CD4-positive, alpha-beta T cell (primary cell): ENCODE measurements around the gene GALNT2. TPM values are rescaled to one million over a fixed set of nuclear protein-coding genes. Genes with fewer than 3 reads are reported as not detected.

Experiments used
- ATAC-seq: fragments of 200-7000 bp; cut with Tn5 transposase; one replicate; pipeline ENCODE4 v1.10.0; 2022; ENCODE audit warnings: mild to moderate bottlenecking; ENCODE audit not compliant: poor library complexity
- CTCF ChIA-PET: fragments of 350-600 bp; sonication (Branson Sonifier 250); formaldehyde crosslinking; loops from one replicate; lab custom pipeline; 2021; ENCODE audit warnings: antibody characterized with exemption, inconsistent platforms; lab: Charles Lee
- POLR2A ChIA-PET: fragments of 350-600 bp; sonication (Branson Sonifier 250); formaldehyde crosslinking; loops from one replicate; lab custom pipeline; 2021; ENCODE audit warnings: antibody characterized with exemption, inconsistent platforms; lab: Charles Lee
- DNase-seq, 14 experiments: peaks; one replicate each; pipeline ENCODE4 v3.0.0-alpha.2; 2013 to 2020; ENCODE audit warnings: mixed read lengths in 2 of 14
- H3K27ac ChIP-seq, 2 donors: one replicate each; pipeline versions ENCODE4 v1.5.1 to v1.7.0; 2013; ENCODE audit warnings: low read length in 2 of 2, low read depth in 1 of 2, mild to moderate bottlenecking in 1 of 2
- H3K27me3 ChIP-seq, 2 experiments: 1 replicate in 1 of 2; 2 replicates in 1 of 2; pipeline versions ENCODE4 v1.6.1 to v1.7.0; 2013; ENCODE audit warnings: low read length in 2 of 2, control low read depth in 1 of 2, mild to moderate bottlenecking in 1 of 2, moderate library complexity in 1 of 2; ENCODE audit not compliant: insufficient read depth in 2 of 2, control insufficient read depth in 1 of 2
- H3K36me3 ChIP-seq: one replicate; pipeline ENCODE4 v1.6.1; 2013; ENCODE audit warnings: low read length, control low read depth; ENCODE audit not compliant: insufficient read depth
- H3K4me1 ChIP-seq: one replicate; pipeline ENCODE4 v1.6.1; 2013; ENCODE audit warnings: low read length, control low read depth; ENCODE audit not compliant: insufficient read depth
- H3K4me3 ChIP-seq: one replicate; pipeline ENCODE4 v1.5.1; 2013; ENCODE audit warnings: mild to moderate bottlenecking, low read length, moderate library complexity
- H3K9me3 ChIP-seq, 2 experiments: 1 replicate in 1 of 2; 2 replicates in 1 of 2; pipeline versions ENCODE4 v1.6.1 to v1.7.0; 2013; ENCODE audit warnings: low read length in 2 of 2, mild to moderate bottlenecking in 2 of 2, control low read depth in 1 of 2, moderate library complexity in 1 of 2; ENCODE audit not compliant: control insufficient read depth in 1 of 2, insufficient read depth in 1 of 2
- H3K27ac Mint-ChIP-seq: one replicate; pipeline ENCODE4 v1.8.0; 2020; ENCODE audit warnings: mixed read lengths
- H3K27me3 Mint-ChIP-seq: one replicate; pipeline ENCODE4 v1.8.0; 2021; ENCODE audit warnings: mixed read lengths
- H3K36me3 Mint-ChIP-seq: one replicate; pipeline ENCODE4 v1.8.0; 2021; ENCODE audit warnings: low read depth, mixed read lengths
- H3K4me1 Mint-ChIP-seq: one replicate; pipeline ENCODE4 v1.8.0; 2021; ENCODE audit warnings: low read depth, mixed read lengths
- H3K4me3 Mint-ChIP-seq: one replicate; pipeline ENCODE4 v1.8.0; 2020; ENCODE audit warnings: mild to moderate bottlenecking, mixed read lengths
- H3K9me3 Mint-ChIP-seq: one replicate; pipeline ENCODE4 v1.8.0; 2020; ENCODE audit warnings: mixed read lengths
- CTCF ChIP-seq: fragments of 200-600 bp; IDR thresholded peaks from one replicate; pipeline ENCODE4 v1.8.0; 2022; ENCODE audit warnings: antibody characterized with exemption, mild to moderate bottlenecking
- intact Hi-C, 2 experiments: fragments of 100-400 bp; cut with DNase I in 1 of 2; cut with micrococcal nuclease in 1 of 2; formaldehyde crosslinking; loops; one replicate each; pipeline versions ENCODE4 v1.15.1 to v1.9.0; 2023 to 2025; cut with DNase I, micrococcal nuclease
- total RNA-seq, 174 experiments: library from RNA in 2 of 174; stranded (reverse) in 2 of 174; gene quantifications; one replicate each; pipeline ENCODE4 v1.2.3 and lab custom pipeline; 2021 to 2026

Gene GALNT2
- total RNA-seq, 2 experiments from 2014 or later, result 11.0 to 11.4 TPM

GRCh38 chr1:230105245-230105753 is 38.3 kb downstream of the GALNT2 start:
- Mint-ChIP-seq H3K4me3 (no peak overlapping the region), H3K36me3 (no peaks in the 10 kb centered on the region), H3K27me3 (no peaks in the 10 kb centered on the region), H3K9me3 (no peaks in the 10 kb centered on the region), H3K4me1 (peaks cover 91% of the 10 kb centered on the region), H3K27ac (no peak overlapping the region)
- intact Hi-C loops, result loop anchor here in 1 of 2 experiments (5.0 kb wide), 1 partner anchor 443 kb away; no protein-coding TSS in a partner anchor
- ChIA-PET CTCF (no interaction called here), POLR2A (no interaction called here)
- Histone ChIP-seq H3K4me1 (peaks cover 48% of the 10 kb centered on the region), H3K27me3 (no peaks in the 10 kb centered on the region), H3K4me3 (no peak overlapping the region), H3K27ac (no peak overlapping the region), H3K36me3 (no peaks in the 10 kb centered on the region), H3K9me3 (no peaks in the 10 kb centered on the region)
- DNase-seq, result no peak
- TF ChIP-seq CTCF, result no peak
- no peak for ATAC-seq

GRCh38 chr1:230105754-230106625 is 39.0 kb downstream of the GALNT2 start:
- DNase-seq, result peak in 1 of 14 experiments; percentile 23
- Histone ChIP-seq H3K4me3 (no peak overlapping the region), H3K4me1 (peaks cover 49% of the 10 kb centered on the region), H3K36me3 (no peaks in the 10 kb centered on the region), H3K27me3 (no peaks in the 10 kb centered on the region), H3K9me3 (no peaks in the 10 kb centered on the region), H3K27ac (no peak overlapping the region)
- no peak overlapping the region for H3K4me3 Mint-ChIP-seq
- TF ChIP-seq CTCF, result no peak
- no peaks in the 10 kb centered on the region for H3K27me3 Mint-ChIP-seq
- H3K27ac Mint-ChIP-seq, result no peak overlapping the region
- no peak for ATAC-seq
- H3K9me3 Mint-ChIP-seq, result no peaks in the 10 kb centered on the region
- H3K36me3 Mint-ChIP-seq, result no peaks in the 10 kb centered on the region
- intact Hi-C loops, result loop anchor here in 1 of 2 experiments (5.0 kb wide), 1 partner anchor 444 kb away; no protein-coding TSS in a partner anchor
- ChIA-PET POLR2A (no interaction called here), CTCF (no interaction called here)
- H3K4me1 Mint-ChIP-seq, result peaks cover 92% of the 10 kb centered on the region

GRCh38 chr1:230107941-230108340 is 40.9 kb downstream of the GALNT2 start:
- no peak for TF ChIP-seq CTCF
- Histone ChIP-seq H3K4me1 (peaks cover 47% of the 10 kb centered on the region), H3K27me3 (no peaks in the 10 kb centered on the region), H3K36me3 (no peaks in the 10 kb centered on the region), H3K9me3 (no peaks in the 10 kb centered on the region), H3K27ac (no peak overlapping the region), H3K4me3 (no peak overlapping the region)
- intact Hi-C loops, result loop anchor here in 1 of 2 experiments (5.0 kb wide), 1 partner anchor 446 kb away; no protein-coding TSS in a partner anchor
- POLR2A ChIA-PET, result no interaction called here
- H3K4me3 Mint-ChIP-seq, result no peak overlapping the region
- no peak overlapping the region for H3K27ac Mint-ChIP-seq
- CTCF ChIA-PET, result no interaction called here
- H3K27me3 Mint-ChIP-seq, result no peaks in the 10 kb centered on the region
- no peak for ATAC-seq
- H3K36me3 Mint-ChIP-seq, result peaks cover 4% of the 10 kb centered on the region
- peaks cover 86% of the 10 kb centered on the region for H3K4me1 Mint-ChIP-seq
- H3K9me3 Mint-ChIP-seq, result no peaks in the 10 kb centered on the region
- DNase-seq, result no peak
